HG02642 (cell line): Measurements from ENCODE around the gene GPD1.

Experiments
- ATAC-seq: cut with Tn5 transposase; IDR thresholded peaks from one replicate; pipeline ENCODE4 v1.9.1; 2021; ENCODE audit warnings: mild to moderate bottlenecking; ENCODE audit not compliant: unreplicated experiment, poor library complexity

GPD1 gene

GRCh38 chr12:50103767-50104321 lies at the start of gene GPD1:
GPD1 (plus strand) TSS chr12:50104008; CDS start chr12:50104051, 43 bp downstream.
- no peak for ATAC-seq

GRCh38 chr12:50055831-50056638 lies 47.8 kb upstream of the GPD1 start:
- no peak for ATAC-seq

GRCh38 chr12:50056639-50056976 lies 47.2 kb upstream of the GPD1 start:
- no peak for ATAC-seq

GRCh38 chr12:50057000-50057841 lies 46.6 kb upstream of the GPD1 start, which contains the start of gene ASIC1:
ASIC1 (plus strand) TSS chr12:50057596; CDS start chr12:50058767, 1,171 bp downstream.
- no peak for ATAC-seq

GRCh38 chr12:50057896-50058670 lies 45.7 kb upstream of the GPD1 start:
- no peak for ATAC-seq

GRCh38 chr12:50058743-50059312 lies 45.0 kb upstream of the GPD1 start:
- no peak for ATAC-seq

GRCh38 chr12:50059440-50060119 lies 44.2 kb upstream of the GPD1 start:
- ATAC-seq, result no peak

- ATAC-seq, result no peak
Observed at GRCh38 chr12:50060120-50060468, 43.7 kb upstream of the GPD1 start.

GRCh38 chr12:50061171-50061570 lies 42.6 kb upstream of the GPD1 start:
- no peak for ATAC-seq

GRCh38 chr12:50061946-50062686 lies 41.7 kb upstream of the GPD1 start:
- no peak for ATAC-seq

GRCh38 chr12:50062728-50063460 lies 40.9 kb upstream of the GPD1 start:
- ATAC-seq, result no peak

- ATAC-seq, result no peak
Observed at GRCh38 chr12:50065726-50066310, 38.0 kb upstream of the GPD1 start.

GRCh38 chr12:50066402-50066801 lies 37.4 kb upstream of the GPD1 start:
- ATAC-seq, result no peak

GRCh38 chr12:50069069-50069468 lies 34.7 kb upstream of the GPD1 start:
- no peak for ATAC-seq

GRCh38 chr12:50069539-50069938 lies 34.3 kb upstream of the GPD1 start:
- ATAC-seq, result no peak

GRCh38 chr12:50070314-50071060 lies 33.3 kb upstream of the GPD1 start:
- no peak for ATAC-seq

- ATAC-seq, result no peak
Observed at GRCh38 chr12:50072198-50072907, 31.5 kb upstream of the GPD1 start.
